Effector memory CD8-positive, alpha-beta T cell (primary cell): ENCODE measurements around the gene INO80B.
"Not testable (repeated sequence)": the region's sequence is repeated elsewhere in the genome, so short reads cannot be mapped to it uniquely, and the experiment has no call there.

Experiments used
- ATAC-seq: fragments of 150-1000 bp; cut with Tn5 transposase; replicated peaks from 2 replicates; pipeline ENCODE4 v1.10.0; 2021; ENCODE audit warnings: mild to moderate bottlenecking, moderate library complexity
- DNase-seq, 3 experiments: peaks; one replicate each; pipeline ENCODE4 v3.0.0; 2021
- H3K27ac Mint-ChIP-seq, 2 donors: one replicate each; pipeline ENCODE4 v1.8.0; 2022; ENCODE audit warnings: mild to moderate bottlenecking in 2 of 2, mixed read lengths in 2 of 2, moderate library complexity in 2 of 2
- H3K27me3 Mint-ChIP-seq, 2 donors: one replicate each; pipeline ENCODE4 v1.8.0; 2022; ENCODE audit warnings: mixed read lengths in 2 of 2
- H3K36me3 Mint-ChIP-seq: one replicate; pipeline ENCODE4 v1.8.0; 2022; ENCODE audit warnings: mild to moderate bottlenecking, moderate library complexity, mixed read lengths; ENCODE audit not compliant: insufficient read depth
- H3K4me1 Mint-ChIP-seq, 2 donors: one replicate each; pipeline ENCODE4 v1.8.0; 2022; ENCODE audit warnings: low read depth in 2 of 2, mixed read lengths in 2 of 2
- H3K4me3 Mint-ChIP-seq, 2 donors: one replicate each; pipeline ENCODE4 v1.8.0; 2022; ENCODE audit warnings: mild to moderate bottlenecking in 2 of 2, mixed read lengths in 2 of 2, moderate library complexity in 2 of 2
- H3K9me3 Mint-ChIP-seq, 2 donors: one replicate each; pipeline ENCODE4 v1.8.0; 2022; ENCODE audit warnings: mixed read lengths in 2 of 2

INO80B gene

GRCh38 chr2:74447230-74447999 is 7.5 kb upstream of the INO80B start:
- H3K27ac Mint-ChIP-seq = no peak overlapping the region
- no peak for DNase-seq
- peaks cover 2 to 22% of the 10 kb centered on the region in 2 donors for H3K27me3 Mint-ChIP-seq
- H3K4me3 Mint-ChIP-seq = no peak overlapping the region
- no peaks in the 10 kb centered on the region for H3K9me3 Mint-ChIP-seq
- H3K36me3 Mint-ChIP-seq = peaks cover 7% of the 10 kb centered on the region
- peaks cover under 1 to 4% of the 10 kb centered on the region in 2 donors for H3K4me1 Mint-ChIP-seq
- ATAC-seq = no peak

DNA sequence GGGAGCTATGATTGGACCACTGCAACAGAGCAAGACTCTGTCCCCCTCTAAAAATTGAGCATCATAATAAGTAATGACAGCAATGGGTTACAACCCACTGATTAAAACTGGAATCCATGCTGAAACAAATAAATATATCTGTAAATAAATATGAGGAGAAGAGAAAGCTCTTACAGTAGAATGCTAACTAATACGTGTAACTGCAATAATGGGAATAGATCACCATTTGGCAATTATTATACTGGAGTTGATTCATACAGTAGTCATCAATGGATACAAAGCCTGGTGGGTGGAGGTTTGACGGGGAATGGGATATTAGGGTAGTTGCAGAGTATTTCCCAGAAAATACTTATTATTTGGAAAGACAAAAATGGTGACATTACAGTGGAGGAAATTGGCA is 6.1 kb upstream of the INO80B start:
- no peak for ATAC-seq
- peaks cover 0 to 17% of the 10 kb centered on the region in 2 donors for H3K27me3 Mint-ChIP-seq
- peaks cover 7% of the 10 kb centered on the region for H3K36me3 Mint-ChIP-seq
- no peak for DNase-seq
- H3K4me3 Mint-ChIP-seq = no peak overlapping the region
- H3K9me3 Mint-ChIP-seq = no peaks in the 10 kb centered on the region
- peaks cover 9 to 13% of the 10 kb centered on the region in 2 donors for H3K4me1 Mint-ChIP-seq
- no peak overlapping the region for H3K27ac Mint-ChIP-seq

GRCh38 chr2:74450570-74451190 is 4.2 kb upstream of the INO80B start:
- no peaks in the 10 kb centered on the region for H3K9me3 Mint-ChIP-seq
- H3K27ac Mint-ChIP-seq = peak overlapping the region; percentile 15 to 82
- DNase-seq = no peak
- H3K27me3 Mint-ChIP-seq = no peaks in the 10 kb centered on the region
- H3K36me3 Mint-ChIP-seq = peaks cover 14% of the 10 kb centered on the region
- H3K4me1 Mint-ChIP-seq = peaks cover 24 to 29% of the 10 kb centered on the region in 2 donors
- ATAC-seq = no peak
- H3K4me3 Mint-ChIP-seq = no peak overlapping the region

- ATAC-seq (no peak), DNase-seq (no peak)
- no peaks in the 10 kb centered on the region for H3K9me3 Mint-ChIP-seq
- H3K27me3 Mint-ChIP-seq = no peaks in the 10 kb centered on the region
- H3K4me3 Mint-ChIP-seq = peak overlapping the region; percentile 96 to 98
- H3K36me3 Mint-ChIP-seq = peaks cover 51% of the 10 kb centered on the region
- H3K4me1 Mint-ChIP-seq = peaks cover 49 to 66% of the 10 kb centered on the region in 2 donors
- peak overlapping the region; percentile 99 to 100 for H3K27ac Mint-ChIP-seq
Observed at GRCh38 chr2:74457129-74457548, 2.3 kb downstream of the INO80B start.

GRCh38 chr2:74457549-74458131 is 2.8 kb downstream of the INO80B start:
- Mint-ChIP-seq H3K27me3 (no peaks in the 10 kb centered on the region), H3K27ac (peak overlapping the region; percentile 99 to 100), H3K4me1 (peaks cover 45 to 64% of the 10 kb centered on the region in 2 donors)

GRCh38 chr2:74458132-74458937 is 3.4 kb downstream of the INO80B start, which contains the start of gene WBP1:
TSS of gene WBP1 (plus strand) at chr2:74458438. CDS start at chr2:74458603, 165 bp downstream.
- peaks cover 57% of the 10 kb centered on the region for H3K36me3 Mint-ChIP-seq
- peak within 1 kb of the TSS; percentile 99 to 100 for H3K27ac Mint-ChIP-seq
- H3K27me3 Mint-ChIP-seq = no peaks in the 10 kb centered on the region
- H3K4me1 Mint-ChIP-seq = peaks cover 45 to 59% of the 10 kb centered on the region in 2 donors
- DNase-seq (peak; percentile 97 to 98 (median 98)), ATAC-seq (peak; percentile 77)
- H3K4me3 Mint-ChIP-seq = peak within 1 kb of the TSS; percentile 96 to 98
- H3K9me3 Mint-ChIP-seq = no peaks in the 10 kb centered on the region

More at GRCh38 chr2:74457549-74458131, 2.8 kb downstream of the INO80B start:
- peak overlapping the region; percentile 96 to 98 for H3K4me3 Mint-ChIP-seq
- H3K9me3 Mint-ChIP-seq = no peaks in the 10 kb centered on the region
- ATAC-seq (peak; percentile 58), DNase-seq (peak; percentile 80 to 82 (median 82))
- peaks cover 54% of the 10 kb centered on the region for H3K36me3 Mint-ChIP-seq

- no peaks in the 10 kb centered on the region for H3K27me3 Mint-ChIP-seq
- peaks cover 45 to 60% of the 10 kb centered on the region in 2 donors for H3K4me1 Mint-ChIP-seq
- peak overlapping the region; percentile 96 to 98 for H3K4me3 Mint-ChIP-seq
- peaks cover 61% of the 10 kb centered on the region for H3K36me3 Mint-ChIP-seq
- no peaks in the 10 kb centered on the region for H3K9me3 Mint-ChIP-seq
- ATAC-seq (no peak), DNase-seq (no peak)
- peak overlapping the region; percentile 99 to 100 for H3K27ac Mint-ChIP-seq
Observed at GRCh38 chr2:74458938-74459363, 4.1 kb downstream of the INO80B start.

- not testable (repeated sequence) for H3K27me3 Mint-ChIP-seq, DNase-seq, H3K9me3 Mint-ChIP-seq, ATAC-seq
- H3K27ac Mint-ChIP-seq = peak overlapping the region; percentile 46 to 100
- peaks cover 65% of the 10 kb centered on the region for H3K36me3 Mint-ChIP-seq
- H3K4me1 Mint-ChIP-seq = peaks cover 40 to 57% of the 10 kb centered on the region in 2 donors
- H3K4me3 Mint-ChIP-seq = peak overlapping the region; percentile 96 to 98
Observed at GRCh38 chr2:74459503-74460118, 4.7 kb downstream of the INO80B start.

DNA sequence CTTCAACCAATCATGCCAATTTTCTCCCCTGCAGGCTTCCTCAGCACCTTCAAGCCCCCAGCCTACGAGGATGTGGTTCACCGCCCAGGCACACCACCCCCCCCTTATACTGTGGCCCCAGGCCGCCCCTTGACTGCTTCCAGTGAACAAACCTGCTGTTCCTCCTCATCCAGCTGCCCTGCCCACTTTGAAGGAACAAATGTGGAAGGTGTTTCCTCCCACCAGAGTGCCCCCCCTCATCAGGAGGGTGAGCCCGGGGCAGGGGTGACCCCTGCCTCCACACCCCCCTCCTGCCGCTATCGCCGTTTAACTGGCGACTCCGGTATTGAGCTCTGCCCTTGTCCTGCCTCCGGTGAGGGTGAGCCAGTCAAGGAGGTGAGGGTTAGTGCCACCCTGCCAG is 5.3 kb downstream of the INO80B start:
- not testable (repeated sequence) for DNase-seq, ATAC-seq, H3K27me3 Mint-ChIP-seq, H3K9me3 Mint-ChIP-seq
- H3K4me1 Mint-ChIP-seq = peaks cover 34 to 53% of the 10 kb centered on the region in 2 donors
- peak overlapping the region; percentile 46 to 49 for H3K27ac Mint-ChIP-seq
- H3K4me3 Mint-ChIP-seq = peak overlapping the region; percentile 96 to 98
- peaks cover 62% of the 10 kb centered on the region for H3K36me3 Mint-ChIP-seq

GRCh38 chr2:74461187-74462053 is 6.5 kb downstream of the INO80B start:
- no peaks in the 10 kb centered on the region for H3K27me3 Mint-ChIP-seq
- H3K36me3 Mint-ChIP-seq = peaks cover 64% of the 10 kb centered on the region
- H3K4me3 Mint-ChIP-seq = no peak overlapping the region
- H3K9me3 Mint-ChIP-seq = no peaks in the 10 kb centered on the region
- ATAC-seq (no peak), DNase-seq (no peak)
- H3K27ac Mint-ChIP-seq = peak overlapping the region in 1 of 2 donors; percentile 35
- peaks cover 27 to 46% of the 10 kb centered on the region in 2 donors for H3K4me1 Mint-ChIP-seq

DNA sequence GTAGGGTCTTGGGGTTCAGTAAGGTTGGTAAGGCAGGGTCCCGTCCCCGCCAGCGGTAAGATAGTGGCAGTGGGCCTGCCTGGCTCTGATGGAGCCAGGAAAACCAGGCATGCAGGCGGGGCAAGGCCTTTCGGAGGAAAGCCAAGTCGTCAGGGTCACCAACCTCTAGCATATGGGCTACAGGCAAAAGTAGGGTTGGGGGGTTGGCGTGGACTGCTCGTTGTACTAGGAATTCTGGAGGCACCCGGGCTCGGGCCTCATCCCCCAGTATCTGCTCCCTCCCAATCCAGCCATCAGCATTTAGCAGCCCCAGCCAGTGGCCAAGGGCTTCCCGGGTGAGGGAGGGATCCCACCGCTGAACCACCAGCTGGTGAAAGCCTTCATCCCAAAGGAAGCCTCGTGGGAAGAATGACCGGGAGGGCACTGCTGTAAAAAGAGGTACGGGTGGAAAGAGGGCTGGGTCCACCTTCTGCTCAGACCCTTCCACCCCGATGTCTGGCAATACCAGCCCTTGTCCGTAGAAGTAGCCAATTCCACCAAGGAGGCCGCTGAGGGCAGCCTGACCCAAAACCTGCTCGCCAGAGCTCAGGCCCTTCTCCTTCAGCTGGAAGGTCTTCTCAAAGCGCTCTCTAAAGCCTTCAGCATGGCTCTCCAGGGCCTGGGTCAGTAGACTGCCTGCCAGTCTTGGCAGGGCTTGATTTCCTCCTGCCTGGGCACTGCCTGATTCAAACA is 7.3 kb downstream of the INO80B start:
- no peaks in the 10 kb centered on the region for H3K27me3 Mint-ChIP-seq
- H3K27ac Mint-ChIP-seq = peak overlapping the region; percentile 62 to 73
- H3K9me3 Mint-ChIP-seq = no peaks in the 10 kb centered on the region
- peaks cover 60% of the 10 kb centered on the region for H3K36me3 Mint-ChIP-seq
- no peak for ATAC-seq
- peaks cover 19 to 40% of the 10 kb centered on the region in 2 donors for H3K4me1 Mint-ChIP-seq
- no peak for DNase-seq
- peak overlapping the region in 1 of 2 donors; percentile 97 for H3K4me3 Mint-ChIP-seq
